Measurements from ENCODE around the gene KIAA0232. TPM values are rescaled to one million over a fixed set of nuclear protein-coding genes. Genes with fewer than 3 reads are reported as not detected.

The KIAA0232 gene
- total and polyA plus RNA-seq, 10 of the 15 experiments (the other 5 are each of a cell fraction or from before 2014, with no cell fraction given): 2.8 to 15.1 (median 10.8) TPM

- in situ Hi-C loops (cut with MboI) (no loop called here), intact Hi-C loops (cut with micrococcal nuclease; ENCODE audit: unreplicated experiment) (no loop called here)
- ChIA-PET RAD21 (ENCODE audit: unreplicated experiment) (no interaction called here), POLR2A (no interaction called here), SMC1A (ENCODE audit: uncharacterized antibody, unreplicated experiment) (no interaction called here), CTCF (interaction anchor here (1.2 kb wide), 1 partner anchor 50 kb away, joined by 5 read pairs; no protein-coding TSS in a partner anchor)
- Histone ChIP-seq H3K4me3 (no peak overlapping the region), H3K4me1 (ENCODE audit: control insufficient read depth, insufficient read depth, low read length) (peaks cover 11% of the 10 kb centered on the region), H3K27ac (ENCODE audit: control insufficient read depth, insufficient read depth) (no peak overlapping the region), H3K4me2 (ENCODE audit: control insufficient read depth, insufficient read depth) (no peak overlapping the region), H3K9ac (ENCODE audit: control insufficient read depth, insufficient read depth, low read length) (no peak overlapping the region), H3K36me3 (ENCODE audit: control insufficient read depth in 2 of 2, insufficient read depth in 2 of 2, low read length in 1 of 2) (peaks cover 7 to 10% of the 10 kb centered on the region in 2 experiments; a peak in 3 of 4 replicates), H3K79me2 (ENCODE audit: control insufficient read depth, insufficient read depth, low read length) (peaks cover 2% of the 10 kb centered on the region; the same call in 1 of the 2 replicates), H4K20me1 (ENCODE audit: control insufficient read depth, insufficient read depth) (peaks cover 5% of the 10 kb centered on the region), H3K27me3 (replicated peaks in 1 of 2; ENCODE audit: control insufficient read depth in 2 of 2, insufficient read depth in 2 of 2, low read length in 1 of 2) (no peaks in the 10 kb centered on the region), H2AFZ (ENCODE audit: control insufficient read depth, low read depth, low read length) (no peak overlapping the region), H3K9me3 (replicated peaks; ENCODE audit: control insufficient read depth, insufficient read depth, low read length) (no peaks in the 10 kb centered on the region; the same call in 2 of the 3 replicates)
- no peak for FAIRE-seq
- ATAC-seq: no peak
- BruUV-seq (replicated peaks): no TSS peak
- TF ChIP-seq NR2C1 (IDR thresholded peaks at IDR 0.05): no peak
- no peak for TF ChIP-seq RB1 (IDR thresholded peaks at IDR 0.05; ENCODE audit: borderline replicate concordance)
- TF ChIP-seq GATAD2B (conservative IDR thresholded peaks at IDR 0.05; ENCODE audit: low read depth): no peak
- TF ChIP-seq STAT1 (conservative IDR thresholded peaks at IDR 0.05): no peak
- no peak for TF ChIP-seq IRF4 (IDR thresholded peaks at IDR 0.05; ENCODE audit: low read depth, low read length)
- no peak for TF ChIP-seq POU2F2 (IDR thresholded peaks at IDR 0.05; ENCODE audit: borderline replicate concordance, low read depth, low read length)
- TF ChIP-seq RUNX3 (IDR thresholded peaks at IDR 0.05; ENCODE audit: low read length): no peak
- TF ChIP-seq PML (IDR thresholded peaks at IDR 0.05; ENCODE audit: low read length): no peak
- no peak for TF ChIP-seq TCF7 (IDR thresholded peaks at IDR 0.05; ENCODE audit: borderline replicate concordance)
- TF ChIP-seq, protein P1, sequence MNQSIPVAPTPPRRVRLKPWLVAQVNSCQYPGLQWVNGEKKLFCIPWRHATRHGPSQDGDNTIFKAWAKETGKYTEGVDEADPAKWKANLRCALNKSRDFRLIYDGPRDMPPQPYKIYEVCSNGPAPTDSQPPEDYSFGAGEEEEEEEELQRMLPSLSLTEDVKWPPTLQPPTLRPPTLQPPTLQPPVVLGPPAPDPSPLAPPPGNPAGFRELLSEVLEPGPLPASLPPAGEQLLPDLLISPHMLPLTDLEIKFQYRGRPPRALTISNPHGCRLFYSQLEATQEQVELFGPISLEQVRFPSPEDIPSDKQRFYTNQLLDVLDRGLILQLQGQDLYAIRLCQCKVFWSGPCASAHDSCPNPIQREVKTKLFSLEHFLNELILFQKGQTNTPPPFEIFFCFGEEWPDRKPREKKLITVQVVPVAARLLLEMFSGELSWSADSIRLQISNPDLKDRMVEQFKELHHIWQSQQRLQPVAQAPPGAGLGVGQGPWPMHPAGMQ (IDR thresholded peaks at IDR 0.05; ENCODE audit: borderline replicate concordance): no peak
- no peak for DNase-seq (ENCODE audit: low read depth, low spot score)
- WGBS (ENCODE audit: insufficient coverage, insufficient replicate concordance, low lambda C conversion rate, missing lambda C conversion rate): 94% methylated on average over 12 of the region's 12 CpGs
Observed at GRCh38 chr4:6924361-6924779, 141.8 kb downstream of the KIAA0232 start.

Measured in GM12878 (cell line).